HCT116 (cell line): Measurements from ENCODE around the gene ANTXRL.

Source experiments
- CEBPB ChIP-seq: IDR thresholded peaks from 2 replicates; pipeline ENCODE4 v1.6.1; 2012; ENCODE audit warnings: low read depth
- EZH2 ChIP-seq: fragments of 200-600 bp; sonication (generic); IDR thresholded peaks from 2 replicates; pipeline ENCODE4 v1.6.1; 2017; ENCODE audit warnings: antibody characterized with exemption, mixed run types
- JUND ChIP-seq: IDR thresholded peaks from 2 replicates; pipeline ENCODE4 v1.6.1; 2012
- POLR2A ChIP-seq: IDR thresholded peaks from 2 replicates; pipeline ENCODE4 v1.7.0; 2011; ENCODE audit warnings: borderline replicate concordance; ENCODE audit not compliant: insufficient read depth, insufficient read length; ENCODE audit errors: extremely low read depth
- POLR2AphosphoS5 ChIP-seq: IDR thresholded peaks from 2 replicates; pipeline ENCODE4 v1.6.1; 2011; ENCODE audit warnings: mild to moderate bottlenecking, low read depth, low read length, moderate library complexity
- RAD21 ChIP-seq: IDR thresholded peaks from 2 replicates; pipeline ENCODE4 v1.6.1; 2012; ENCODE audit warnings: low read depth, mild to moderate bottlenecking
- SP1 ChIP-seq: IDR thresholded peaks from 2 replicates; pipeline ENCODE4 v1.6.1; 2012; ENCODE audit warnings: low read depth
- YY1 ChIP-seq: IDR thresholded peaks from 2 replicates; pipeline ENCODE4 v1.6.1; 2011; ENCODE audit warnings: low read length, low read depth, moderate library complexity, mild to moderate bottlenecking; ENCODE audit not compliant: insufficient replicate concordance; ENCODE audit errors: extremely low read depth
- TF ChIP-seq, protein P1 (sequence below), 3 experiments: fragments of 200-600 bp in 1 of 3; sonication (generic) in 1 of 3; IDR thresholded peaks in 2 of 3; conservative IDR thresholded peaks in 1 of 3; 2 replicates each; pipeline ENCODE4 v1.5.1; 2012 to 2017; ENCODE audit warnings: low read depth in 2 of 3, low read length in 2 of 3, antibody characterized with exemption in 1 of 3, borderline replicate concordance in 1 of 3, control low read depth in 1 of 3, mild to moderate bottlenecking in 1 of 3, mixed read lengths in 1 of 3, mixed run types in 1 of 3, moderate library complexity in 1 of 3; ENCODE audit not compliant: insufficient read depth in 1 of 3
- TF ChIP-seq, protein P2 (sequence below): IDR thresholded peaks from 2 replicates; pipeline ENCODE4 v1.6.1; 2012; ENCODE audit warnings: low read depth
- TF ChIP-seq, protein P3 (sequence below): IDR thresholded peaks from 2 replicates; pipeline ENCODE4 v1.6.1; 2012

DNA sequence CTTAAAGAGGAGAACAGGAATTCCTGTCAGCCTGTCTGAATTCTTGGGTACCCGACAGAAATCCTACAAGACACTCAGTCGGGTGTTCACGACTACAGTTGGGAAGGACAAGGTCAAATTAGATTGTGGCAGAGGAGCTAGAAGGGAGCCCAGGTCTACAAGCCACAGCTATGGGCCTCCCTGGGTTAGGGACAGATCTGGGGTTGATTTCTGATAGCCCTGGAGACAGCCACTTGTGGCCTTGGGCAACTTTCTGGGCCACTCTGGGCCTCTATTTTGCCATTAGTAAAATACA, 39.7 kb upstream of the ANTXRL start:
- TF ChIP-seq RAD21: no peak
- no peak for TF ChIP-seq EZH2
- TF ChIP-seq, protein P1, sequence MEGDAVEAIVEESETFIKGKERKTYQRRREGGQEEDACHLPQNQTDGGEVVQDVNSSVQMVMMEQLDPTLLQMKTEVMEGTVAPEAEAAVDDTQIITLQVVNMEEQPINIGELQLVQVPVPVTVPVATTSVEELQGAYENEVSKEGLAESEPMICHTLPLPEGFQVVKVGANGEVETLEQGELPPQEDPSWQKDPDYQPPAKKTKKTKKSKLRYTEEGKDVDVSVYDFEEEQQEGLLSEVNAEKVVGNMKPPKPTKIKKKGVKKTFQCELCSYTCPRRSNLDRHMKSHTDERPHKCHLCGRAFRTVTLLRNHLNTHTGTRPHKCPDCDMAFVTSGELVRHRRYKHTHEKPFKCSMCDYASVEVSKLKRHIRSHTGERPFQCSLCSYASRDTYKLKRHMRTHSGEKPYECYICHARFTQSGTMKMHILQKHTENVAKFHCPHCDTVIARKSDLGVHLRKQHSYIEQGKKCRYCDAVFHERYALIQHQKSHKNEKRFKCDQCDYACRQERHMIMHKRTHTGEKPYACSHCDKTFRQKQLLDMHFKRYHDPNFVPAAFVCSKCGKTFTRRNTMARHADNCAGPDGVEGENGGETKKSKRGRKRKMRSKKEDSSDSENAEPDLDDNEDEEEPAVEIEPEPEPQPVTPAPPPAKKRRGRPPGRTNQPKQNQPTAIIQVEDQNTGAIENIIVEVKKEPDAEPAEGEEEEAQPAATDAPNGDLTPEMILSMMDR (IDR thresholded peaks at IDR 0.05 in 2 of 3, conservative IDR thresholded peaks at IDR 0.05 in 1 of 3; ENCODE audit: borderline replicate concordance in 1 of 3, insufficient read depth in 1 of 3, low read depth in 2 of 3, low read length in 2 of 3): no peak
- no peak for TF ChIP-seq SP1
- no peak for TF ChIP-seq POLR2AphosphoS5
- TF ChIP-seq CEBPB: no peak
- TF ChIP-seq, protein P2, sequence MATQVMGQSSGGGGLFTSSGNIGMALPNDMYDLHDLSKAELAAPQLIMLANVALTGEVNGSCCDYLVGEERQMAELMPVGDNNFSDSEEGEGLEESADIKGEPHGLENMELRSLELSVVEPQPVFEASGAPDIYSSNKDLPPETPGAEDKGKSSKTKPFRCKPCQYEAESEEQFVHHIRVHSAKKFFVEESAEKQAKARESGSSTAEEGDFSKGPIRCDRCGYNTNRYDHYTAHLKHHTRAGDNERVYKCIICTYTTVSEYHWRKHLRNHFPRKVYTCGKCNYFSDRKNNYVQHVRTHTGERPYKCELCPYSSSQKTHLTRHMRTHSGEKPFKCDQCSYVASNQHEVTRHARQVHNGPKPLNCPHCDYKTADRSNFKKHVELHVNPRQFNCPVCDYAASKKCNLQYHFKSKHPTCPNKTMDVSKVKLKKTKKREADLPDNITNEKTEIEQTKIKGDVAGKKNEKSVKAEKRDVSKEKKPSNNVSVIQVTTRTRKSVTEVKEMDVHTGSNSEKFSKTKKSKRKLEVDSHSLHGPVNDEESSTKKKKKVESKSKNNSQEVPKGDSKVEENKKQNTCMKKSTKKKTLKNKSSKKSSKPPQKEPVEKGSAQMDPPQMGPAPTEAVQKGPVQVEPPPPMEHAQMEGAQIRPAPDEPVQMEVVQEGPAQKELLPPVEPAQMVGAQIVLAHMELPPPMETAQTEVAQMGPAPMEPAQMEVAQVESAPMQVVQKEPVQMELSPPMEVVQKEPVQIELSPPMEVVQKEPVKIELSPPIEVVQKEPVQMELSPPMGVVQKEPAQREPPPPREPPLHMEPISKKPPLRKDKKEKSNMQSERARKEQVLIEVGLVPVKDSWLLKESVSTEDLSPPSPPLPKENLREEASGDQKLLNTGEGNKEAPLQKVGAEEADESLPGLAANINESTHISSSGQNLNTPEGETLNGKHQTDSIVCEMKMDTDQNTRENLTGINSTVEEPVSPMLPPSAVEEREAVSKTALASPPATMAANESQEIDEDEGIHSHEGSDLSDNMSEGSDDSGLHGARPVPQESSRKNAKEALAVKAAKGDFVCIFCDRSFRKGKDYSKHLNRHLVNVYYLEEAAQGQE: no peak
- no peak for TF ChIP-seq JUND
- no peak for TF ChIP-seq POLR2A
- TF ChIP-seq, protein P3, sequence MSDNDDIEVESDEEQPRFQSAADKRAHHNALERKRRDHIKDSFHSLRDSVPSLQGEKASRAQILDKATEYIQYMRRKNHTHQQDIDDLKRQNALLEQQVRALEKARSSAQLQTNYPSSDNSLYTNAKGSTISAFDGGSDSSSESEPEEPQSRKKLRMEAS: no peak
- no peak for TF ChIP-seq YY1
